COLO829 (cell line): ENCODE measurements around the gene OR1G1.
"Not testable (repeated sequence)": the region's sequence is repeated elsewhere in the genome, so short reads cannot be mapped to it uniquely, and the experiment has no call there.

Experiments used
- DNase-seq: peaks from one replicate; pipeline ENCODE4 v3.0.0; 2012; ENCODE audit warnings: low spot score

OR1G1 gene

DNA sequence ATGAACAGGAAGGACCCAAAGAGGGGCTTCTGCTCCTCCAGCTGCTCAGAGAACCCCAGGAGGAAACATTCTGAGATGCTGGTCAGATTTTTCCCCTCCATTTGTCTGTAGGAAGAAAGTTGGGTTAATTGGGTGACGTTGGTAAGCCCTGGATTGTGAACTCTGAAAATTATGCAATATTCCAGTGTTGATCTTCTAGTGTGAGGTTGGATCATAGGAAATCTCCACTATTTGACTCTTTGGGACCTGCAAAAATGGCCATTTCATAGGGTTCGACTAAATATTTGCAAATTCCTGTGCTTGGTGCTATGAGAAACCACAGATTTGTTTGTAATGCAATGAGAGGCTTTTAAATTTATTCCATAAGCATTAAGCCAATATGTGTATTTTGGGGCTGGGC lies at the start of gene OR1G1:
Gene OR1G1 (minus strand): TSS at position 101 of the 400 bp plus-strand sequence. CDS start 0 bp downstream, at position 101.
- DNase-seq = no peak

DNA sequence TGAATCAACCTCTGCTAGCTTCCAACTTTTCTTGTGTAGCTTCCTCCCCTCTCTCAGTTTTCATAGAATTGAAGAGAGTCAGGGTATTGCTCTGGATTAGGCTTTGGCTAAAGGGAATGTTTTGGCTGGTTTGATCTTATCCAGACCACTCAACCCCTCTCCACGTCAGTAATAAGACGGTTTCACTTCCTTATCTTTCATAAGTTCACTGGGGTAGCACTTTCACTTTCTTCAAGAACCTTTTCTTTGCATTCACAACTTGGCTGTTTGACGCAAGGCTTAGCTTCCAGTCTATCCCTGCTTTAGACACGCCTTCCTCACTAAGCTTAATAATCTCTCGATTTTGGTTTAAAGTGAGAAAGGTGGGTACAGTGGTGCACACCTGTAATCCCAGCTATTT lies 40.2 kb upstream of the OR1G1 start:
- no peak for DNase-seq

DNA sequence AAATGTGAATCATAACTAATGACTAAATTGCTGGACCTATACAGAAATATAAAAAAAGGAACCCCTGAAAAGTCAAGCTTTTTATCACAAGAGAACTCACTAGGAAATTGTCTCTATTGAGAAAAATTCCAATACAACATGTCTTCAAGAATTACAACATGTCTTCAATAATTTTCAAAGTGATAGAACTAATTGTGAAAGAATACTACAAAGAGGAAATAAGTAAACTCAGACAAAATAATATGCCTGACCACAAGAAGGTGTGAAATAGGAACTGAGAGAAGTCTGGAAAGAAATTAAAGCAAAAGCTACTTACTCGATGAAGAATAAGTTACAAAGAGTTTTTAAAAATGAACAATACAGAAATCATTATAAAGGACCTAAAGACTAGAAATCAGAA lies 29.9 kb upstream of the OR1G1 start:
- DNase-seq = no peak

DNA sequence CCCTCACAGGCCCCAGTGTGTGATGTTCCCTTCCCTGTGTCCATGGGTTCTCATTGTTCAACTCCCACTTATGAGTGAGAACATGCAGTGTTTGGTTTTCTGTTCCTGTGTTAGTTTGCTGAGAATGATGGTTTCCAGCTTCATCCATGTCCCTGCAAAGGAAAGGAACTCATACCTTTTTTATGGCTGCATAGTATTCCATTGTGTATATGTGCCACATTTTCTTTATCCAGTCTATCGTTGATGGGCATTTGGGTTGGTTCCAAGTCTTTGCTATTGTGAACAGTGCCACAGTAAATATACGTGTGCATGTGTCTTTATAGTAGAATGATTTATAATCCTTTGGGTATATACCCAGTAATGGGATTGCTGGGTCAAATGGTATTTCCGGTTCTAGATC lies 10.1 kb upstream of the OR1G1 start:
- not testable (repeated sequence) for DNase-seq

DNA sequence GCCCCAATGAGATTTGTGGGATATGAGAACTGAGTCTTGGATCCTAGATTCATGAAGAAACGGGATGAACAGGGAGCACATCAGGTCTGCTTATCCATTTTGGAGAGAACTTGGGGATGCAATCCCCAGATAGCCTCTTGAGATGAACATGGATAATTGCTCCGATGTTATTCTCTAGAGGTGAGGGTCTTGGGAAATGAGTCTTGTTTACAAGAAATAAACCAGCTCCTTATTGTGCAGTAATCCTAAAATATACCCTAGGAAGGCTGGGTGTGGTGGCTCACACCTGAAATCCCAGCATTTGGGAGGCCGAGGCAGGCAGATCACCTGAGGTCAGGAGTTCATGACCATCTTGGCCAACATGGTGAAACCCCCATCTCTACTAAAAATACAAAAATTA lies 23.0 kb downstream of the OR1G1 start, which contains the start of gene OR1D2:
Gene OR1D2 (minus strand): TSS at position 101 of the 400 bp plus-strand sequence. CDS start 11,426 bp downstream, outside the sequence.
- DNase-seq = no peak
